ENCODE measurements around the gene ANO8.
A peak's percentile ranks its signal among the peaks of the same experiment; 100 is the strongest.
"Not testable (repeated sequence)": the region's sequence is repeated elsewhere in the genome, so short reads cannot be mapped to it uniquely, and the experiment has no call there.

ANO8 gene

GRCh38 chr19:17309198-17309964 lies 25.3 kb downstream of the ANO8 start, which contains the start of gene DDA1:
Gene DDA1, plus strand, starts transcription at chr19:17309563. Its CDS starts 92 bp downstream, at chr19:17309655.
- DNase-seq, result peak; percentile 100

- DNase-seq, result no peak
These were observed 26.7 kb downstream of the ANO8 start for GRCh38 chr19:17307876-17308377.

- DNase-seq, result no peak
These were observed 28.4 kb downstream of the ANO8 start for GRCh38 chr19:17306285-17306714.

- DNase-seq, result peak; percentile 95
These were observed 29.0 kb downstream of the ANO8 start, which contains the start of gene MRPL34 for GRCh38 chr19:17305517-17306284. Gene MRPL34, plus strand, starts transcription at chr19:17305872. Its CDS starts 21 bp downstream, at chr19:17305893.

- DNase-seq, result no peak
These were observed 29.5 kb downstream of the ANO8 start for GRCh38 chr19:17305216-17305516.

GRCh38 chr19:17304386-17305215 lies 30.1 kb downstream of the ANO8 start:
- no peak for DNase-seq

GRCh38 chr19:17303940-17304267 lies 30.8 kb downstream of the ANO8 start:
- no peak for DNase-seq

GRCh38 chr19:17303167-17303939 lies 31.3 kb downstream of the ANO8 start, which contains the start of gene ABHD8:
Gene ABHD8, minus strand, starts transcription at chr19:17303425. Its CDS starts 1,809 bp downstream, at chr19:17301616.
- DNase-seq, result peak; percentile 92

- no peak for DNase-seq
These were observed 32.1 kb downstream of the ANO8 start for GRCh38 chr19:17302391-17303166.

GRCh38 chr19:17300992-17301619 lies 33.5 kb downstream of the ANO8 start:
- DNase-seq, result no peak

GRCh38 chr19:17296976-17297375 lies 37.7 kb downstream of the ANO8 start:
- no peak for DNase-seq

- DNase-seq, result no peak
These were observed 38.4 kb downstream of the ANO8 start for GRCh38 chr19:17296273-17296672.

GRCh38 chr19:17295551-17295950 lies 39.1 kb downstream of the ANO8 start:
- not testable (repeated sequence) for DNase-seq

- peak; percentile 24 for DNase-seq
These were observed 40.4 kb downstream of the ANO8 start for GRCh38 chr19:17294051-17294891.

- DNase-seq, result no peak
These were observed 41.0 kb downstream of the ANO8 start for GRCh38 chr19:17293605-17294004.

GRCh38 chr19:17292301-17293074 lies 42.2 kb downstream of the ANO8 start:
- DNase-seq, result peak; percentile 62

- DNase-seq, result peak; percentile 25
These were observed 45.2 kb downstream of the ANO8 start for GRCh38 chr19:17289489-17289888.

- DNase-seq, result no peak
These were observed 47.9 kb downstream of the ANO8 start for GRCh38 chr19:17286752-17287151.

- DNase-seq, result no peak
These were observed 48.4 kb downstream of the ANO8 start for GRCh38 chr19:17286263-17286662.

Data from stimulated activated naive CD4-positive, alpha-beta T cell treated with Interleukin-2 at 50 U/mL for 16 hours (primary cell).